Measurements from ENCODE around the gene CPSF7.
"Not testable (repeated sequence)": the region's sequence is repeated elsewhere in the genome, so short reads cannot be mapped to it uniquely, and the experiment has no call there.

CPSF7 gene

DNA sequence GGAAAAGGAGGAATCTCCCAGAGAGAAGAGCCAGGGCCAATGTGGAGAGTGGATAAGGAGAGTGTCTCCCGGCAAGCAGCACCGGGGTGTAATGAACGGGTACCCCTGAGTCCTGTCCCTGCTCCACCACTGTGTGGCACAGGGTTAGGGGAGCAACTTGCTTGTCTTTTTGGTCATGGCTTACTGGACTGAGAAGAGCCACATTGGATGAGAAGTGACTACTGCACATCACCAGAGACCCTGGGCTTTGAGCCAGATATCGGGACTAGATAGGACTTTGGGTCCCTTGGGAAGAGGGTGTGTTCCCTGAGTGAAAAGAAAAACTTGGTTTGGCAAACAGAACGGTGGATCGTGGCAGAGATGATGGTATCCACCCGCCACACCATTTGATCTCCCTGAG, 24.7 kb upstream of the CPSF7 start:
- peaks cover 21% of the 10 kb centered on the region for H3K36me3 Mint-ChIP-seq (ENCODE audit: low read depth)
- H3K27ac Mint-ChIP-seq: no peak overlapping the region
- DNase-seq (ENCODE audit: low spot score): no peak
- H3K4me1 Mint-ChIP-seq (ENCODE audit: low read depth): no peaks in the 10 kb centered on the region
- no peaks in the 10 kb centered on the region for H3K27me3 Mint-ChIP-seq (ENCODE audit: low read depth)
- no peaks in the 10 kb centered on the region for H3K9me3 Mint-ChIP-seq
- H3K4me3 Mint-ChIP-seq: no peak overlapping the region

DNA sequence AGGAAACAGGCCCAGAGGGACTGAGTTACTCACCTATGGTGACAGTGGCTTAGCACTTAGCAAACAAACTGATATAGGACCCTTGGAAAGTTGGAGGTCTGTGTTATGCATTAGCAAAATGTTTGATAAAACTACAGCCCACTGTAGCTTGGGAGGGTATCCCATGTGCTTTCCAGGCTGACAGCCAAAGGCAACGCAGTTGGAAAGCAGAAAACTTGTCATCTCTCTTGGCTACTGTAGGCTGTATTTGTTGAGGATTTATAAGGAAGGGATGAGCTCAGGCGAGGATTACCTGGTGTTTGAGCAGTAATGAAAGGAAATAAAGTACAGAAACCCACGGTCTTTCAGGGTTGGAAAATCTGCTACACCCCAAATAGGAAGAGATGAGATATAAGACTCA, 23.9 kb upstream of the CPSF7 start:
- Mint-ChIP-seq H3K9me3 (no peaks in the 10 kb centered on the region), H3K36me3 (ENCODE audit: low read depth) (peaks cover 25% of the 10 kb centered on the region), H3K27ac (no peak overlapping the region), H3K27me3 (ENCODE audit: low read depth) (no peaks in the 10 kb centered on the region), H3K4me1 (ENCODE audit: low read depth) (no peaks in the 10 kb centered on the region), H3K4me3 (no peak overlapping the region)
- no peak for DNase-seq (ENCODE audit: low spot score)

DNA sequence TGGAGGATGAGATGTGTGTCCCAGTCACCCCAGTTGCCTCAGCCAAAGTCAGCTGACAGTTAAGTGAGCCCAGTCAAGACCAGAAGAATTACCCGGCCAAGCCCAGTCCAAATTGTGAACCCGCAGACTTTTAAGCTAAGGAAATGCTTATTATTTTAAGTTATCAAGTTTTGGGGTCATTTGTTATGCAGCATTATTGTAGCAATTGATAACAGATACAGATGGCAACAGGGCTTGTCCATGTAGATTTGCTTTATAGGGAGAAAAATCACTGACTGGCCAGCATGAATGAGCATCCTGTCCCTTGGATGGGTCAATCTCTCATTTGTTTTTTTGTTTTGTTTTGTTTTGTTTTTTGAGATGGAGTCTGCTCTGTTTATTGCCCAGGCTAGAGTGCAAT, 23.1 kb upstream of the CPSF7 start:
- no peaks in the 10 kb centered on the region for H3K9me3 Mint-ChIP-seq

DNA sequence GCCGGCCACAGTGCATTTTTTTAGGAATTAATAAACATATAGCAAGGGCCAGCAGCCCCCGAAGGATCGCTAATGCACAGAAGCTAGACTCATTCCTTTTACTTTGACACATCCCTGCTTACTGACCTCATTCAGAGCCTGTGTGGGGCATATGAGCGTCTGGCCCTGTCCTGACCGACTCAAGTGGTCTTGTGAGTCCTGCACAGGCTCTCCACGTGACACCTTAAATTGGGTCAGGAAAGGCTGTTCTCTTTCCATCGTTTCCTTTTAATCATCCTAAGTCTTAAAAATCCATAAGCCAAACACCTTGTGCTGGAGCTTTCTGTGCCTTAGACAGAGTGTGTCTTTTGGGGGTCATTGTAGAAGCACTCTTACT, 18.8 kb upstream of the CPSF7 start:
- Mint-ChIP-seq H3K27me3 (ENCODE audit: low read depth) (no peaks in the 10 kb centered on the region), H3K4me1 (ENCODE audit: low read depth) (peaks cover 9% of the 10 kb centered on the region), H3K9me3 (no peaks in the 10 kb centered on the region), H3K27ac (no peak overlapping the region), H3K36me3 (ENCODE audit: low read depth) (peaks cover 53% of the 10 kb centered on the region), H3K4me3 (no peak overlapping the region)
- no peak for DNase-seq (ENCODE audit: low spot score)

More for the DNA sequence above, 23.1 kb upstream of the CPSF7 start:
- DNase-seq (ENCODE audit: low spot score): no peak
- Mint-ChIP-seq H3K36me3 (ENCODE audit: low read depth) (peaks cover 31% of the 10 kb centered on the region), H3K27me3 (ENCODE audit: low read depth) (no peaks in the 10 kb centered on the region), H3K4me3 (no peak overlapping the region), H3K4me1 (ENCODE audit: low read depth) (no peaks in the 10 kb centered on the region), H3K27ac (no peak overlapping the region)

DNA sequence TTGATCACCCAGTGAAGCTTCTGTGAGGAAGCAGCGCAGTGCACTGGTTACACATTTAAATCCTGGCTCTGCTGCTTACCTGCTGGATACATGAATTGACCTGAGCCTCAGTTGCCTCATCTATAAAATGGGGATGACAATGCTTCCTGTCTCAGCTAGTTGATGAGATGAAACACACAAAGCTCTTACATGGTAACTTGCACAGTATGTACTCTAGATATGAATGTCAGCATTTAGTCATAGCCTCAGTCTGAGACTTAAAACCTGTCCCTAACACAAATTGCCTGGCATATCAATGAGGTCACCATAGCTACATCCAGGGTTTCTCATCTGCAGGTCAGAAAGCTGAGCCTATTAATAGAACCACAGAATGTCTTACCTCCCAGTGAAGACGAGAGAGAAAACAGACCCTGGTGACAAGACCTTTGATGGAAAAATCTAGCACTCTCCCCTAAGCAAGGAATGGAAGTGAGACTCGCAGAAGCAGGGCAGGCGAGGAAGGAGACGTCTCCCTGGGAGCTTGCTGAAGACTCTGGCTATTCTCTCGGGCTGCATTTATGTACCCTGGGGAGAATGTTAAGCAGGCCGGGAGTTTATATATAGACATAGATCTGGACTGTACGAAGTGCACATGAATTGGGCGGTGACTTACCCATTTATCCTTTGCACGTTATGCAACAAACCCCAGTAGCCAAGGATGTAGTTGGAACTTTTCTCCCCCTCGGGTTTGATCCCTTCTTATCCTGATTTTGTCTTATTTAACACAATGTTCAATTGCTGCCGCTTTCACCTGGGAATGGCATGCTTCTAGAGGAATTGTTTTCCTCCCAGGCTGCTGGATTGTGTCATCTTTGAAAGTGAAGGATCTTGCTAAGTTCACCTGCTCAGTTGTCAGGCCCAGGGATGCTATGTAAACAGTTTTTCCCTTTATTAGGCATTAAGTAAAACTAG, 18.1 kb upstream of the CPSF7 start:
- H3K36me3 Mint-ChIP-seq (ENCODE audit: low read depth): peaks cover 58% of the 10 kb centered on the region
- H3K4me1 Mint-ChIP-seq (ENCODE audit: low read depth): peaks cover 9% of the 10 kb centered on the region
- no peaks in the 10 kb centered on the region for H3K27me3 Mint-ChIP-seq (ENCODE audit: low read depth)
- H3K9me3 Mint-ChIP-seq: no peaks in the 10 kb centered on the region
- H3K27ac Mint-ChIP-seq: no peak overlapping the region
- DNase-seq (ENCODE audit: low spot score): no peak
- H3K4me3 Mint-ChIP-seq: no peak overlapping the region

DNA sequence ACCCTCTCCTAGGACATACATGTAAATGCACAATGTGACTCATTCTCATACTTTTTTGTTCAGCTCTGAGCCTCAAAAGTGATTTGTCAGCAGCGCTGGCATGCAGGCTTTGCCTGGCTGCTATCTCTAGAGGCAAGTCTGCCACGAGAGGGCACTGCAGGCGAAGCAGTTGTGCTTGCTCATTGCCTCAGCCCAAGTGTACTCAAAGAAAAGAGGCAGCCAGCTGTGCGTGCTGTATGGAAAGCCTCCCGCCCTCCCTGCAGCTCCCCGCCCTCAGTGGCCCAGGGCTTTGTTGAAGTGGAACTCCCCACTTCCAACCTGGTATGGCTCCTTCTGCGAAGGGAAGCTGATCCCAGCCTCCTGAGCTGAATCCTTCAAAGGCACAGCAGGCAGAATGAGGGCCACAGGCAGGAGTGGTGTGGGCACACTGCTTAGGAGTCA, 16.5 kb upstream of the CPSF7 start:
- H3K4me3 Mint-ChIP-seq: no peak overlapping the region
- peak; percentile 76 for DNase-seq (ENCODE audit: low spot score)
- H3K27ac Mint-ChIP-seq: no peak overlapping the region
- peaks cover 9% of the 10 kb centered on the region for H3K4me1 Mint-ChIP-seq (ENCODE audit: low read depth)
- H3K27me3 Mint-ChIP-seq (ENCODE audit: low read depth): no peaks in the 10 kb centered on the region
- no peaks in the 10 kb centered on the region for H3K9me3 Mint-ChIP-seq
- peaks cover 64% of the 10 kb centered on the region for H3K36me3 Mint-ChIP-seq (ENCODE audit: low read depth)

DNA sequence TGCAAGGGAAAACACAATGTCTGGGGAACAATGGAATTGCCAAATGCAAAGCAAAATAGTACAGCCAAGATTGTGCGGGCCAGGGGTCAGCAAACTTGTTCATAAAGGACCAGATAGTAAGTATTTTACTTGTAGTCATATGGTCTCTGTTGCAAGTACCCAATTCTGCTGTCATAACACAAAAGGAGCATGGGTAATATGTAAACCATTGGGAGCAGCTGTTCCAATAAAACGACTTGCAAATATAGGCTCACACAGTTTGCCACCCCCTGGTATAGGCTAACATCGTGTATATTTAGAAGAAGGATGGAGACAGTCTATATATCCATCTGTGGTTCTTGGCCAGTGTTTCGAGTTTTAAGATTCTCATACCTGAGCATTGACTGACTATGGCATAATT, 15.7 kb upstream of the CPSF7 start:
- H3K4me3 Mint-ChIP-seq: no peak overlapping the region
- H3K36me3 Mint-ChIP-seq (ENCODE audit: low read depth): peaks cover 62% of the 10 kb centered on the region
- no peak for DNase-seq (ENCODE audit: low spot score)
- H3K27ac Mint-ChIP-seq: no peak overlapping the region
- no peaks in the 10 kb centered on the region for H3K9me3 Mint-ChIP-seq
- peaks cover 9% of the 10 kb centered on the region for H3K4me1 Mint-ChIP-seq (ENCODE audit: low read depth)
- H3K27me3 Mint-ChIP-seq (ENCODE audit: low read depth): no peaks in the 10 kb centered on the region

DNA sequence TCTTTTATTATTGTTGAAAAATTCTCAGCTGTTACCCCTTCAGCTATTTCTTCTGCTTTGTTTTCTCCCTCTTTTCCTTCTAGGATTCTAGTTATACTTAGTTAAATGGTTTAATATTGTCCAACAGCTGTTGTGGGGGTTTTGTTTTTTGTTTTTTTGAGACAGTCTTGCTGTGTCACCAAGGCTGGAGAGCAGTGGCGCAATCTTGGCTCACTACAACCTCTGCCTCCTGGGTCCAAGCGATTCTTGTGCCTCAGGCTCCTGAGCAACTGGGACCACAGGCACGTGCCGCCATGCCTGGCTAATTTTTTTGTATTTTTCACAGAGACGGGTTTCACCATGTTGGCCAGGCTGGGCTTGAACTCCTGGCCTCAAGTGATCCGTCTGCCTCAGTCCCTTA, 12.8 kb upstream of the CPSF7 start:
- H3K27ac Mint-ChIP-seq: no peak overlapping the region

DNA sequence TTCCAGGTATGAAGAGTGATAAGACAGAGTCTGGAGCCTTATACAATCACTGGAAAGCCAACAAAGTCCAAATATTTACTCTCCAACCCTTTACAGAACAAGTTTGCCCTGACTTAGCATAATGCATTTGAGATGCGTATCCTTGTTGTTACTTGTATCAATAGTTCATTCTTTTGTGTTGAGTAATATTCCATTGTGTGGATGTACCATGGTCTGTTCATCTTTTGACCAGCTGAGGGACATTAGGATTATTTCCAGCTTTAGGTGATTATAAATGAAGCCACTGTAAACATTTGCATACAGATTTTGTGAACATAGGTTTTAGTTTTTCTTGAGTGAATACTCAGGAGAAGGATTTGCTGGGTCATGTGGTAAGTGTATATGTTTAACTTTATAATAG, 9.8 kb upstream of the CPSF7 start:
- Mint-ChIP-seq H3K9me3 (no peaks in the 10 kb centered on the region), H3K36me3 (ENCODE audit: low read depth) (peaks cover 56% of the 10 kb centered on the region), H3K4me1 (ENCODE audit: low read depth) (peaks cover 9% of the 10 kb centered on the region), H3K27me3 (ENCODE audit: low read depth) (no peaks in the 10 kb centered on the region), H3K4me3 (no peak overlapping the region), H3K27ac (no peak overlapping the region)
- DNase-seq (ENCODE audit: low spot score): no peak

More for the DNA sequence above, 12.8 kb upstream of the CPSF7 start:
- no peak overlapping the region for H3K4me3 Mint-ChIP-seq
- H3K36me3 Mint-ChIP-seq (ENCODE audit: low read depth): peaks cover 62% of the 10 kb centered on the region
- no peak for DNase-seq (ENCODE audit: low spot score)
- no peaks in the 10 kb centered on the region for H3K27me3 Mint-ChIP-seq (ENCODE audit: low read depth)
- no peaks in the 10 kb centered on the region for H3K9me3 Mint-ChIP-seq
- H3K4me1 Mint-ChIP-seq (ENCODE audit: low read depth): peaks cover 11% of the 10 kb centered on the region

DNA sequence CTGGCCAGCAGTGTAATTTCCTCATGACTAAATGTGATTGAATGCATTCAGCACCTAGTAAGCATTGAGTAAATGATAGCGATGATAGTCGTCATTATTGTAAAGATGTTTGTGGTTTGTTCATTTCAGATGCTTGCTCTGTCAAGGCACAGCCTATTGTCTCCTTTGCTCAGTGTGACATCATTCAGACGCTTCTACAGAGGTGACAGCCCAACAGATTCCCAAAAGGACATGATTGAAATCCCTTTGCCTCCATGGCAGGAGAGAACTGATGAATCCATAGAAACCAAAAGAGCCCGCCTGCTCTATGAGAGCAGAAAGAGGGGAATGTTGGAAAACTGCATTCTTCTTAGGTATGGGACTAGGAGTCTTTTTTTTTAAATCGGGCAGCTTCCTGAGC, 7.7 kb upstream of the CPSF7 start:
- no peak overlapping the region for H3K4me3 Mint-ChIP-seq
- peaks cover 12% of the 10 kb centered on the region for H3K4me1 Mint-ChIP-seq (ENCODE audit: low read depth)
- no peaks in the 10 kb centered on the region for H3K9me3 Mint-ChIP-seq
- H3K27ac Mint-ChIP-seq: no peak overlapping the region
- peaks cover 60% of the 10 kb centered on the region for H3K36me3 Mint-ChIP-seq (ENCODE audit: low read depth)
- no peaks in the 10 kb centered on the region for H3K27me3 Mint-ChIP-seq (ENCODE audit: low read depth)
- no peak for DNase-seq (ENCODE audit: low spot score)

DNA sequence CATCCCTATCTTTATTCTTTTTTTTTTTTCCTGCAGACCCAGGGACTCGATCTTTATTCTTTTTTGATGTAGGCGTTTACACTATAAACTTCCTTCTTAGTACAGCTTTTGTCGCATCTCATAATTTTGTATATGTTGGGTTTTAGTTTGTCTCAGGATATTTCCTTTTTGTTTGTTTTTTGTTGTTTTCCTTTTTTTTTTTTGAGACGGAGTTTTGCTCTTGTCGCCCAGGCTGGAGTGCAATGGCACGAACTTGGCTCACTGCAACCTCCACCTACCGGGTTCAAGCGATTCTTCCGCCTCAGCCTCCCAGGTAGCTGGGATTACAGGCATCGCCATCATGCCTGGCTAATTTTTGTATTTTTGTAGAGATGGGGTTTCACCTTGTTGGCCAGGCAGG, 1.1 kb upstream of the CPSF7 start:
- Mint-ChIP-seq H3K4me1 (ENCODE audit: low read depth) (peaks cover 39% of the 10 kb centered on the region), H3K36me3 (ENCODE audit: low read depth) (peaks cover 55% of the 10 kb centered on the region), H3K27ac (peak overlapping the region; percentile 98), H3K4me3 (peak overlapping the region; percentile 97)
- not testable (repeated sequence) for H3K27me3 Mint-ChIP-seq (ENCODE audit: low read depth); DNase-seq (ENCODE audit: low spot score); H3K9me3 Mint-ChIP-seq

DNA sequence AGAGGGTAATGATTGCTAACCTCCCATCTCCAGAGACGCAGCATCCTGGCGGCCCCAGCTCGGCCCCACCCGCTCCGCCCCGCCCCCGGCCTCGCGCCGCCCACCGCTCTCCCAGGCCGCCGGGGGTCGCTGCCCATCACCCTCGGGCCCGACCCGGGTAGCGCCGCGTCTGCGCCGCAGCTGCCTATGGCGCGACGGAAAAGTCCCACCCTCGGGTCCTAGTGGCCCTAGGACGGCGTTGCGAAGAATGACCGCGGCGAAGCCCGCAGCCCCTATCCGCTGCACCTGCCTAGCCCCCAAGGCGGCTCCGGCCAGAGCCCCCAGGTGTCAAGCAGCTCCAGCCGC, 457 bp downstream of the CPSF7 start:
- H3K9me3 Mint-ChIP-seq: no peaks in the 10 kb centered on the region
- H3K36me3 Mint-ChIP-seq (ENCODE audit: low read depth): peaks cover 57% of the 10 kb centered on the region
- H3K27me3 Mint-ChIP-seq (ENCODE audit: low read depth): no peaks in the 10 kb centered on the region
- peak overlapping the region; percentile 97 for H3K4me3 Mint-ChIP-seq
- peaks cover 41% of the 10 kb centered on the region for H3K4me1 Mint-ChIP-seq (ENCODE audit: low read depth)
- peak overlapping the region; percentile 98 for H3K27ac Mint-ChIP-seq
- peak; percentile 70 for DNase-seq (ENCODE audit: low spot score)

DNA sequence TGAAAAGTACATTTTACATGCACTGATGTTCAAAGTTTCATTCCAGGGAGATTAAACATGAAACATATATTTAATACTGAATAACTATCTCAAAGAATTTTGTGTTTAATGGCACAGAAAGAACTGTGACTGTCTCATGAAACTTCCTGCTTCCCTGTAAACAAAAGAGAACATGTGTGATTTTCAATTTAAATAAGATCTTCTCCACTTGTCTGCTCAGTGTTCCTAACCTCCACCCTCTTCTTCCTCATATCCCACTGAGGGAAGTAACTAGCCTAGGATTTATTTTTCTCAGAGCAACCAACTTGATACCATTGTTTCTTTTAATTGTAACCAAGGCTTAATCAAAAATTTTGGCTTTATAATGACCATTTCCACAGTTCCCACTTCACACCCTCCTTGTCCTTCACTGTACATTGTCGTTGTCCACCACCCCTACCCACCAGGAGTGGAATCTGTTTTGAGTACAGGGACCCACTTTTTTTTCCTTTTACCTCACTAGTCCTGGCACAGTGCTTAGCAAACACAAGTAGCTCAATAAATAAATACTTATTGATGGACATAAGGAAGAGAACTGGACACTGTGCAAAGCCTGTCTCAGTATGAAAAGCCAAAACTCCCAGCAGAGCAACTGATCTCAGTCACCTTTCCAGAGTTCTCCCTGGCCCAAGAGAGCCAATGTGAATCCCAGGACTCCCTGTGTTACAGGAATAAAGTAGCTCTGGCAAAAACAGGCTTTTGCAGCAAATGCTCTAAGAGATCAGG, 4.2 kb downstream of the CPSF7 start:
- H3K27ac Mint-ChIP-seq: no peak overlapping the region
- H3K36me3 Mint-ChIP-seq (ENCODE audit: low read depth): peaks cover 72% of the 10 kb centered on the region
- no peaks in the 10 kb centered on the region for H3K9me3 Mint-ChIP-seq
- no peak for DNase-seq (ENCODE audit: low spot score)
- H3K4me1 Mint-ChIP-seq (ENCODE audit: low read depth): peaks cover 27% of the 10 kb centered on the region
- no peaks in the 10 kb centered on the region for H3K27me3 Mint-ChIP-seq (ENCODE audit: low read depth)
- H3K4me3 Mint-ChIP-seq: no peak overlapping the region

DNA sequence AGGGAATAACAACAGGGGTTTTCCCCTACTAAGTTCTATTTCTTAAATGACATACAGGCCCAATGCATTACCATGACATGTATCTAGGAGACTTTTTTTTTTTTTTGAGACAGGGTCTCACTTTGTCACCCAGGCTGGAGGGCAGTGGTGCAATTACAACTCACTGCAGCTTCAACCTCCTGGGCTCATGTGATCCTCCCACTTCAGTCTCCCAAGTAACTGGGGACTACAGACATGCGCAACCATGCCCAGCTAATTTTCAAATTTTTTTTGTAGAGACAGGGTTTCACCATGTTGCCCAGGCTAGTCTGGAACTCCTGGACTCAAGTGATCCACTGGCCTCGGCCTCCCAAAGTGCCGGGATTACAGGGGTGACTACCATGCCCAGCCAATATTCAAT, 7.5 kb downstream of the CPSF7 start:
- H3K27me3 Mint-ChIP-seq (ENCODE audit: low read depth): no peaks in the 10 kb centered on the region
- no peak for DNase-seq (ENCODE audit: low spot score)
- H3K36me3 Mint-ChIP-seq (ENCODE audit: low read depth): peaks cover 83% of the 10 kb centered on the region
- peaks cover 24% of the 10 kb centered on the region for H3K4me1 Mint-ChIP-seq (ENCODE audit: low read depth)
- H3K4me3 Mint-ChIP-seq: no peak overlapping the region
- no peaks in the 10 kb centered on the region for H3K9me3 Mint-ChIP-seq
- no peak overlapping the region for H3K27ac Mint-ChIP-seq
